Esophagus (tissue), 2 donors: Measurements from ENCODE around the gene RBMS3. TPM values are rescaled to one million over a fixed set of nuclear protein-coding genes. Genes with fewer than 3 reads are reported as not detected.

Source experiments
- H3K27ac ChIP-seq, 2 donors: one replicate each; pipeline ENCODE4 v1.5.1; 2013; ENCODE audit warnings: low read depth in 2 of 2, mild to moderate bottlenecking in 2 of 2, inconsistent platforms in 1 of 2, low read length in 1 of 2, moderate library complexity in 1 of 2
- H3K27me3 ChIP-seq, 2 donors: one replicate each; pipeline ENCODE4 v1.6.1; 2013; ENCODE audit warnings: low read length in 2 of 2, control low read depth in 1 of 2, mild to moderate bottlenecking in 1 of 2; ENCODE audit not compliant: insufficient read depth in 2 of 2, control insufficient read depth in 1 of 2
- H3K36me3 ChIP-seq, 2 donors: one replicate each; pipeline ENCODE4 v1.6.1; 2013; ENCODE audit warnings: low read length in 1 of 2; ENCODE audit not compliant: control insufficient read depth in 2 of 2, insufficient read depth in 2 of 2
- H3K4me1 ChIP-seq, 2 donors: one replicate each; pipeline ENCODE4 v1.6.1; 2013; ENCODE audit warnings: low read length in 1 of 2; ENCODE audit not compliant: control insufficient read depth in 2 of 2, insufficient read depth in 2 of 2
- H3K4me3 ChIP-seq, 2 donors: one replicate each; pipeline ENCODE4 v1.5.1; 2013; ENCODE audit warnings: low read length in 2 of 2, mild to moderate bottlenecking in 2 of 2, low read depth in 1 of 2, moderate library complexity in 1 of 2
- H3K9me3 ChIP-seq, 2 donors: one replicate each; pipeline ENCODE4 v1.6.1; 2013; ENCODE audit warnings: mild to moderate bottlenecking in 2 of 2, low read depth in 1 of 2, low read length in 1 of 2, moderate library complexity in 1 of 2; ENCODE audit not compliant: control insufficient read depth in 2 of 2, insufficient read depth in 1 of 2
- WGBS, 2 donors: extraction: QIAGEN DNeasy Blood & Tissue Kit; methylation state at CpG; one replicate each; pipeline ENCODE4 v1.1.7; 2013; 5-methylcytosine and 5-hydroxymethylcytosine counted together
- polyA plus RNA-seq, 2 donors: library from polyadenylated mRNA; stranded (reverse); fragments of 200-250 nt; gene quantifications; one replicate each; pipeline ENCODE4 v1.2.3, GENCODE V29; 2013
- donor health status: healthy with polysubstance abuse.
- donor health status: Bipolar disorder and iron deficiency.

The RBMS3 gene
- polyA plus RNA-seq, 2 donors, result 1.1 to 1.7 TPM

DNA sequence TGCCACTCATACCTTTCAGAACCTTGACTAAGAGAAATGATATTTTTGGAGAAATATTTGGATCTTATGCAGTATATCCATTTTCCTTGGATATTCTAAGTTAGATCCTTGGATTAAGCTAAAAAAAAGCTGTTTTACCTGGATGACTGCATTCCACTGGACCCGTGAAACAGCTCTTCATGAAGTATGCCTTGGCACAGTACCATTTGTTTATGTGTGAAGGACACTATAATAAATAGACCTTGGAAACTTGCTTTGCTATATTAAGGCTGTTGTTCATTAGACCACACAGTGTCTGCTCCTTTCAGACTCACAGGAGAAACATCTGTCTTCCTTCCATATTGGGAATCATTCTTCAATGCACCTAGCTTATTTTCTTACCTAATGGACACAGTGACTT, 674.5 kb downstream of the RBMS3 start:
- no peaks in the 10 kb centered on the region for H3K27me3 ChIP-seq
- 18 to 21% methylated on average over 1 of the region's 1 CpG for WGBS, 2 donors

GRCh38 chr3:29958816-29959215, 677.9 kb downstream of the RBMS3 start:
- Histone ChIP-seq H3K9me3 (no peaks in the 10 kb centered on the region), H3K27me3 (no peaks in the 10 kb centered on the region), H3K27ac (no peak overlapping the region), H3K4me1 (no peaks in the 10 kb centered on the region), H3K4me3 (no peak overlapping the region), H3K36me3 (no peaks in the 10 kb centered on the region)
- WGBS, 2 donors, result 68 to 79% methylated on average over 1 of the region's 1 CpG

More for the DNA sequence above, 674.5 kb downstream of the RBMS3 start:
- no peak overlapping the region for H3K4me3 ChIP-seq
- no peak overlapping the region for H3K27ac ChIP-seq
- no peaks in the 10 kb centered on the region for H3K9me3 ChIP-seq
- no peaks in the 10 kb centered on the region for H3K4me1 ChIP-seq
- H3K36me3 ChIP-seq, result no peaks in the 10 kb centered on the region

DNA sequence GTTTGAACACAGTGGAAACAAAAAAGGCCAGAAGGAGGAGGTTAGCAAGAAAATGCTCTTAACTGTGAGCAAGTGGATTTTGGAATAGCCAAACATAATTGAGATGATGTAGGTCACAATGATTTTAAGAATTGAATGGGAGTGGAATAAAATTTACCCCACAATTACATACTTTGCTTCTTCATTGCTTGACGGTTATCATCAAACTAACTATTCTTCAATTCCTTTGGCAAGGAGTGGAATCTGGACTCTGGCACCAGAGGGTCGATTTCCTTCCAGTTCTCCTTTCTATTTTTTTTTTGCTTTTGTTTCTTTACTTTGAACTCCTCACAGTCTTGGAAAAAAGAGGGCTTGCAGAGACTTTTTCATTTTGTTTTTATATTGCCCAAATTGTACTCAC, 691.0 kb downstream of the RBMS3 start:
- Histone ChIP-seq H3K4me1 (no peaks in the 10 kb centered on the region), H3K27me3 (no peaks in the 10 kb centered on the region), H3K27ac (no peak overlapping the region), H3K4me3 (no peak overlapping the region), H3K9me3 (no peaks in the 10 kb centered on the region), H3K36me3 (no peaks in the 10 kb centered on the region)
- 31 to 33% methylated on average over 2 of the region's 2 CpGs for WGBS, 2 donors

DNA sequence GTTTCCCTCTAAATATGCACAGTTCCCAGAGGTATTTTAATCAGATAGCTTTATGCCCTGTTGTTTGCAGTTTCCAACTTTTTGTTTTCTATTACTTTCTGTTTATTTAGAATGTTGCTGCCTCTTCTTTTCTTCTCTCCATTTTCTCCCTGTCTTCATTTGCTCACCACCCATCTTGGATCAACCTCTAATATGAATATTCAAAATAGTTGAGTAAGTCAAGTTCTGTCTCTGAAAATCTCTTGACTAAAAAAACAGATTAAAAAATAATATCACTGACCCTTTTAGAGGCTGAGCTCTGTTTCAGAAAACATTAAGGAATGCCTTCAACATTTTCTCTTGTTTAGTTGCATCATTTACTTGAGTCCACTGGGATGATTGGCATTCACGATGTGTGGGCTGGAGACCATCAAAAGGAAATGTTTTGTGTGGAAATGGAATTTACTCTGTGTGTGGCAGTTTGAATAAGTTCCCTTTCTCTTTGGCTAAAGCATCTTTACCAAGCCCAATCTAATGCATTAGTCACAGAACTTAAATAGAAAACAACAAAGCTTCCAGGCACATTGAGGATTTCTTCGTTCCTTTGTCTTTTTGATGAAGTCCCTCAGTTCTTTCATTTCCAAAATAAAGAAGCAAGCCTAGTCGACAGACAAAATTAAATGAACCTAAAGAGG, 691.6 kb downstream of the RBMS3 start:
- no peak overlapping the region for H3K27ac ChIP-seq
- WGBS, 2 donors, result 28 to 40% methylated on average over 3 of the region's 3 CpGs
- H3K4me3 ChIP-seq, result no peak overlapping the region
- no peaks in the 10 kb centered on the region for H3K36me3 ChIP-seq
- no peaks in the 10 kb centered on the region for H3K9me3 ChIP-seq
- no peaks in the 10 kb centered on the region for H3K27me3 ChIP-seq
- no peaks in the 10 kb centered on the region for H3K4me1 ChIP-seq

DNA sequence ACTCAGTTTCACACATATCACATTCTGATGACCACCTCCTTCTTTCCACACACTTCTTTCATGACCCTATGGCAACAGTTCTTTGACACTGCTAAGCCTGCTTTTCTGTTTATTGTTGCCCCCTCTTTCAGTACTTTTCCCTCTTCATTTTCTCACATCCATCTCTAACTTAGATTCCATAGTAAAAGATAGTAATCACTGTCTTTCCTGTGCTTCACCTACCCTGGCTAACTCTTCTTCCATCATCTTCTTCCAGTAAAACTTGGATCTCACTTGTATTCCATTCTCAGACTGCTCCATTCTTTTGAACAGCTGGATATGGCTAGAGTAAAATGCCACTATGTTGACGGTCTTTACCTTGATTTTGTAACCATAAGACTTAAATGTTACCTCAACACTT, 692.9 kb downstream of the RBMS3 start:
- H3K27me3 ChIP-seq, result no peaks in the 10 kb centered on the region
- no peaks in the 10 kb centered on the region for H3K9me3 ChIP-seq
- H3K4me1 ChIP-seq, result no peaks in the 10 kb centered on the region
- WGBS, 2 donors, result 82 to 98% methylated on average over 1 of the region's 1 CpG
- H3K36me3 ChIP-seq, result no peaks in the 10 kb centered on the region
- no peak overlapping the region for H3K27ac ChIP-seq
- H3K4me3 ChIP-seq, result no peak overlapping the region

- Histone ChIP-seq H3K27me3 (no peaks in the 10 kb centered on the region), H3K36me3 (no peaks in the 10 kb centered on the region), H3K9me3 (no peaks in the 10 kb centered on the region), H3K27ac (no peak overlapping the region), H3K4me1 (no peaks in the 10 kb centered on the region), H3K4me3 (no peak overlapping the region)
- 80 to 87% methylated on average over 5 of the region's 5 CpGs for WGBS, 2 donors
Measured at GRCh38 chr3:29976871-29977270, 696.0 kb downstream of the RBMS3 start.

DNA sequence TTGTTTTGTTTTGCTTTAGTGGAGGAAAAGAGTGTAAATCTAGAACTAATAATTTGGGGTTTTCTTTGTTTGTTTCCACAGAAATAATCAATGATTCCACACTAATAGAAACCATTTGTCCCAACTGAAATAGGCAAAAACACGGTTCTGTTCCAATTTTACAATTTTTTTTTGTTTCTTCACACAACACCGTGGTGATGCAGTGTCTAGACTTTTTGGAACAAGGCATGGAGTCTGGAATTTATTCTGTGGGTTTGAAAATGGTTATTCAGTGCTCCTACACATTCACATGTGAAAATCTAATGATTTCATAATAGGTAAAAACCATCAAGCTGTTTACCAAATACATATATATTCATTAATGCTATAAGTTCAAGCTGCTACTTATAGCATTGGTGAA, 696.5 kb downstream of the RBMS3 start:
- WGBS, 2 donors, result 59 to 60% methylated on average over 2 of the region's 2 CpGs
- Histone ChIP-seq H3K36me3 (no peaks in the 10 kb centered on the region), H3K27ac (no peak overlapping the region), H3K27me3 (no peaks in the 10 kb centered on the region), H3K4me1 (no peaks in the 10 kb centered on the region), H3K4me3 (no peak overlapping the region), H3K9me3 (no peaks in the 10 kb centered on the region)

- no peak overlapping the region for H3K27ac ChIP-seq
- H3K27me3 ChIP-seq, result no peaks in the 10 kb centered on the region
- no peaks in the 10 kb centered on the region for H3K4me1 ChIP-seq
- no peak overlapping the region for H3K4me3 ChIP-seq
- no peaks in the 10 kb centered on the region for H3K9me3 ChIP-seq
- no peaks in the 10 kb centered on the region for H3K36me3 ChIP-seq
Measured at GRCh38 chr3:29978036-29978435, 697.2 kb downstream of the RBMS3 start.

DNA sequence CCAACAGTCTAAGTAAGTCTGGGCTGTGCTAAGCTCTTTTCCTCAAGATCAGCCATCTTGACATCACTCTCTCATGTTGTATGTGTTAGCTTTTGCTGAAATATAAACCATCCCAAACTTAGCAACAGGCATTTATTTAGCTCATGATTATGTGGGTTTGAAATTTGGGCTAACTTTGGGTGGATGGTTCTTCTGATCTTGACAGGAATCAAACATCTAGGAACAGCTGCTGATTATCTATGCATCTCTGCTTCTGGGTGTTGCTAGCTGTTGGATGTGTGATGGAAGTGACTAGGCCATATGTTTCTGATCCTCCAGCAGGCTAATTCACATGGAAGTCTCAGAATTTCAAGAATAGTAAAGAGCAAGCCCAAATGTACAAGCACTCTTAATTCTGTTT, 710.3 kb downstream of the RBMS3 start:
- Histone ChIP-seq H3K4me3 (no peak overlapping the region), H3K36me3 (no peaks in the 10 kb centered on the region), H3K27me3 (no peaks in the 10 kb centered on the region), H3K4me1 (no peaks in the 10 kb centered on the region), H3K9me3 (no peaks in the 10 kb centered on the region), H3K27ac (no peak overlapping the region)

DNA sequence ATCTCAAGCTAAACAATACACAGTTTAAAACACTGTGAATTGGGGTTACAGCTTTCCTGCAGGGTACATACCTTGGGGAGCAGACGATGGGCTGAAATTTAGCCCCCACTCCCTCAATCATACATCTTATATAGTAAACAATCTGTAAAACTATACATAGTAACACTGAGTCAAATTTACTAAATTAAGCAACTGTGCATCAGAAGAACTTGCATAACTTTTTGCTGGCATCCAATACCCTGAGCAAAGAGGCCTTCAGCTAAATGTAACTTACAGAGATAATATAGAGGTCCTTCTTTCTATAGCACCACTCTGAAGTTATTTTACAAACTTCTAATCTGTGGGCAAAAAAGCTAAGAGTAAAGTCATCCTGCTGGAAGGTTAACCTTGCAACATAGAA, 721.9 kb downstream of the RBMS3 start:
- H3K36me3 ChIP-seq, result no peaks in the 10 kb centered on the region
- H3K4me3 ChIP-seq, result no peak overlapping the region
- H3K4me1 ChIP-seq, result no peaks in the 10 kb centered on the region
- no peak overlapping the region for H3K27ac ChIP-seq
- no peaks in the 10 kb centered on the region for H3K9me3 ChIP-seq
- WGBS, 2 donors, result 72 to 78% methylated on average over 1 of the region's 1 CpG
- H3K27me3 ChIP-seq, result no peaks in the 10 kb centered on the region
